GM12878 (cell line): Measurements from ENCODE around the gene PCDHA10.
"Not testable (repeated sequence)": the region's sequence is repeated elsewhere in the genome, so short reads cannot be mapped to it uniquely, and the experiment has no call there.

Source experiments
- ASH2L ChIP-seq: fragments of 300-600, 200-600 bp; sonication (generic); IDR thresholded peaks from 2 replicates; pipeline ENCODE4 v1.6.1; 2017; ENCODE audit warnings: low read depth, mild to moderate bottlenecking, borderline replicate concordance
- CHD2 ChIP-seq: IDR thresholded peaks from 2 replicates; pipeline ENCODE4 v1.6.1; 2011; ENCODE audit warnings: low read depth, low read length, improper control_type of control experiment, borderline replicate concordance
- FOS ChIP-seq: IDR thresholded peaks from 3 replicates; pipeline ENCODE4 v1.6.1; 2011; ENCODE audit warnings: borderline replicate concordance; ENCODE audit not compliant: insufficient read length; ENCODE audit errors: extremely low read depth
- MXI1 ChIP-seq: fragments of 150-350 bp; IDR thresholded peaks from 2 replicates; pipeline ENCODE4 v1.6.1; 2011; ENCODE audit warnings: low read depth, mild to moderate bottlenecking, inconsistent platforms, low read length, improper control_type of control experiment
- PAX5 ChIP-seq: IDR thresholded peaks from 2 replicates; pipeline ENCODE4 v1.6.1; 2011; ENCODE audit warnings: low read depth, low read length, borderline replicate concordance
- RAD21 ChIP-seq: IDR thresholded peaks from 2 replicates; pipeline ENCODE4 v1.6.1; 2011; ENCODE audit warnings: mild to moderate bottlenecking, low read depth, low read length, moderate library complexity; ENCODE audit not compliant: insufficient read depth
- YBX1 ChIP-seq: fragments of 450-650 bp; IDR thresholded peaks from 2 replicates; pipeline ENCODE4 v1.6.1; 2016; ENCODE audit warnings: antibody characterized with exemption
- YY1 ChIP-seq: IDR thresholded peaks from 2 replicates; pipeline ENCODE4 v1.6.1; 2011; ENCODE audit warnings: low read depth, mild to moderate bottlenecking, low read length
- TF ChIP-seq, protein P1 (sequence below), 3 experiments: IDR thresholded peaks in 2 of 3; conservative IDR thresholded peaks in 1 of 3; 2 replicates each; pipeline ENCODE4 v1.5.1; 2011; ENCODE audit warnings: low read depth in 3 of 3, low read length in 3 of 3, mild to moderate bottlenecking in 3 of 3, control low read depth in 2 of 3, moderate library complexity in 2 of 3, inconsistent platforms in 1 of 3, mixed read lengths in 1 of 3; ENCODE audit not compliant: control insufficient read depth in 2 of 3, insufficient read depth in 1 of 3; ENCODE audit errors: extremely low read depth in 1 of 3
- TF ChIP-seq, protein P2 (sequence below): fragments of 450-650 bp; IDR thresholded peaks from 2 replicates; pipeline ENCODE4 v1.6.1; 2016; ENCODE audit warnings: mild to moderate bottlenecking
- TF ChIP-seq, protein P3 (sequence below): IDR thresholded peaks from 2 replicates; pipeline ENCODE4 v1.6.1; 2011; ENCODE audit warnings: borderline replicate concordance, low read depth, mild to moderate bottlenecking, moderate library complexity, low read length; ENCODE audit not compliant: insufficient read depth, poor library complexity, severe bottlenecking

DNA sequence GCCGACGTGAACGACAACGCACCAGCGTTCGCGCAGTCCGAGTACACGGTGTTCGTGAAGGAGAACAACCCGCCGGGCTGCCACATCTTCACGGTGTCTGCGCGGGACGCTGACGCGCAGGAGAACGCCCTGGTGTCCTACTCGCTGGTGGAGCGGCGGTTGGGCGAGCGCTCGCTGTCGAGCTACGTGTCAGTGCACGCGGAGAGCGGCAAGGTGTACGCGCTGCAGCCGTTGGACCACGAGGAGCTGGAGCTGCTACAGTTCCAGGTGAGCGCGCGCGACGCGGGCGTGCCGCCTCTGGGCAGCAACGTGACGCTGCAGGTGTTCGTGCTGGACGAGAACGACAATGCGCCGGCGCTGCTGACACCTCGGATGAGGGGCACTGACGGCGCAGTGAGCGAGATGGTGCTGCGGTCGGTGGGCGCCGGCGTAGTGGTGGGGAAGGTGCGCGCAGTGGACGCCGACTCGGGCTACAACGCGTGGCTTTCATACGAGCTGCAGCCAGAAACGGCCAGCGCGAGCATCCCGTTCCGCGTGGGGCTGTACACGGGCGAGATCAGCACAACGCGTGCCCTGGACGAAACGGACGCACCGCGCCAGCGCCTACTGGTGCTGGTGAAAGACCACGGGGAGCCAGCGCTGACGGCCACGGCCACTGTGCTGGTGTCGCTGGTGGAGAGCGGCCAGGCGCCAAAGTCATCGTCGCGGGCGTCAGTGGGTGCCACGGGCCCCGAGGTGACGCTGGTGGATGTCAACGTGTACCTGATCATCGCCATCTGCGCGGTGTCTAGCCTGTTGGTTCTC, 5.7 kb upstream of the PCDHA10 start:
- TF ChIP-seq YY1, MXI1, ASH2L, CHD2, RAD21, YBX1, FOS, PAX5: not testable (repeated sequence)
- TF ChIP-seq, protein P1, sequence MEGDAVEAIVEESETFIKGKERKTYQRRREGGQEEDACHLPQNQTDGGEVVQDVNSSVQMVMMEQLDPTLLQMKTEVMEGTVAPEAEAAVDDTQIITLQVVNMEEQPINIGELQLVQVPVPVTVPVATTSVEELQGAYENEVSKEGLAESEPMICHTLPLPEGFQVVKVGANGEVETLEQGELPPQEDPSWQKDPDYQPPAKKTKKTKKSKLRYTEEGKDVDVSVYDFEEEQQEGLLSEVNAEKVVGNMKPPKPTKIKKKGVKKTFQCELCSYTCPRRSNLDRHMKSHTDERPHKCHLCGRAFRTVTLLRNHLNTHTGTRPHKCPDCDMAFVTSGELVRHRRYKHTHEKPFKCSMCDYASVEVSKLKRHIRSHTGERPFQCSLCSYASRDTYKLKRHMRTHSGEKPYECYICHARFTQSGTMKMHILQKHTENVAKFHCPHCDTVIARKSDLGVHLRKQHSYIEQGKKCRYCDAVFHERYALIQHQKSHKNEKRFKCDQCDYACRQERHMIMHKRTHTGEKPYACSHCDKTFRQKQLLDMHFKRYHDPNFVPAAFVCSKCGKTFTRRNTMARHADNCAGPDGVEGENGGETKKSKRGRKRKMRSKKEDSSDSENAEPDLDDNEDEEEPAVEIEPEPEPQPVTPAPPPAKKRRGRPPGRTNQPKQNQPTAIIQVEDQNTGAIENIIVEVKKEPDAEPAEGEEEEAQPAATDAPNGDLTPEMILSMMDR (IDR thresholded peaks at IDR 0.05 in 2 of 3, conservative IDR thresholded peaks at IDR 0.05 in 1 of 3; ENCODE audit: control insufficient read depth in 2 of 3, extremely low read depth in 1 of 3, insufficient read depth in 1 of 3, low read depth in 3 of 3, low read length in 3 of 3): not testable (repeated sequence)
- TF ChIP-seq, protein P2, sequence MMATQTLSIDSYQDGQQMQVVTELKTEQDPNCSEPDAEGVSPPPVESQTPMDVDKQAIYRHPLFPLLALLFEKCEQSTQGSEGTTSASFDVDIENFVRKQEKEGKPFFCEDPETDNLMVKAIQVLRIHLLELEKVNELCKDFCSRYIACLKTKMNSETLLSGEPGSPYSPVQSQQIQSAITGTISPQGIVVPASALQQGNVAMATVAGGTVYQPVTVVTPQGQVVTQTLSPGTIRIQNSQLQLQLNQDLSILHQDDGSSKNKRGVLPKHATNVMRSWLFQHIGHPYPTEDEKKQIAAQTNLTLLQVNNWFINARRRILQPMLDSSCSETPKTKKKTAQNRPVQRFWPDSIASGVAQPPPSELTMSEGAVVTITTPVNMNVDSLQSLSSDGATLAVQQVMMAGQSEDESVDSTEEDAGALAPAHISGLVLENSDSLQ: not testable (repeated sequence)
- TF ChIP-seq, protein P3, sequence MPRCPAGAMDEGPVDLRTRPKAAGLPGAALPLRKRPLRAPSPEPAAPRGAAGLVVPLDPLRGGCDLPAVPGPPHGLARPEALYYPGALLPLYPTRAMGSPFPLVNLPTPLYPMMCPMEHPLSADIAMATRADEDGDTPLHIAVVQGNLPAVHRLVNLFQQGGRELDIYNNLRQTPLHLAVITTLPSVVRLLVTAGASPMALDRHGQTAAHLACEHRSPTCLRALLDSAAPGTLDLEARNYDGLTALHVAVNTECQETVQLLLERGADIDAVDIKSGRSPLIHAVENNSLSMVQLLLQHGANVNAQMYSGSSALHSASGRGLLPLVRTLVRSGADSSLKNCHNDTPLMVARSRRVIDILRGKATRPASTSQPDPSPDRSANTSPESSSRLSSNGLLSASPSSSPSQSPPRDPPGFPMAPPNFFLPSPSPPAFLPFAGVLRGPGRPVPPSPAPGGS: not testable (repeated sequence)
